ENCODE measurements around the gene KDM2A. TPM values are rescaled to one million over a fixed set of nuclear protein-coding genes. Genes with fewer than 3 reads are reported as not detected.
"Not testable (repeated sequence)": the region's sequence is repeated elsewhere in the genome, so short reads cannot be mapped to it uniquely, and the experiment has no call there.

The KDM2A gene
- total RNA-seq, 1 experiment from 2014 or later, result 122 TPM

DNA sequence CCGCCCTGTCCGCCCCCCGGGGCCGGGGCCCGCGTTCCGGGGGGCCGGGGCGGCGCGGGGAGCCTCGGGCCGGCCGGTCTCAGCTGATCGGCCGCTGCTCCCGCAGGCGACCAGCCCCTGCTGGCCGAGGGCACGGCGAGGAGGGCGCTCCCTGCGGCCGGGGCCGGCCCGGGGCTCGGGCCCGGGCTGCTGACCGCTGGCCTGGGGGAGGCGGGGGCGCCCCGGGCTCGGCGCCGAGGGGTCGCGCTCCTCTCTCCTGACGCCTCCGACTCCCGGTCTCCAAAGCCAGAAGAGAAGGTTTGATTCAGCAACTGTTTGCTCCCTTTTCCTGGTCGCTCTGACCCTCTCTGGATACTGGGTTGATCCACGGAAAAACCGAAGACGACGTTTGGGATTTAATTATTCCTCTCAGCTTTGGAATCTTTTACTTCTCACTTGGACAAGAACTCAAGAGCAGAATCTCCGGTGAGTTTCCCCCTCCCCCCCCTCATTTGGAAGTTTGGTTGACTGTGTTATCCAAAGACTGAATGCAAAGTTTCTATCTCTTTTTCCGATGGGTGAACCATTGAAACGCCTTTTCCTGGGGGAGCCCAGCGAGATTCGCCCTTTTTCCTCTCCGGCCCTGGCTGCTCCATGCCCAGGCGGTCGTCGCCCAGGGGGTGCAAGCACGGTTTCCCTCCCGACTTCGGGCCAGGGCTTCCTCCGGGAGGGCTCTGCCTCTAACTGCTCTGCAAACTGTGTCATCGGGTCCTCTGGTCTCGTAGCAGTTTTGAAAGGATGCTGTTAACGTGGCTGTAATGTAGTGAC lies 725 bp downstream of the KDM2A start:
- Mint-ChIP-seq H3K4me3 (ENCODE audit: unreplicated experiment) (peak overlapping the region; percentile 99), H3K27me3 (ENCODE audit: insufficient read depth, unreplicated experiment) (no peaks in the 10 kb centered on the region), H3K4me1 (ENCODE audit: low read depth, unreplicated experiment) (peaks cover 16% of the 10 kb centered on the region), H3K9me3 (ENCODE audit: unreplicated experiment) (no peaks in the 10 kb centered on the region), H3K36me3 (ENCODE audit: insufficient read depth, unreplicated experiment) (peaks cover 54% of the 10 kb centered on the region), H3K27ac (ENCODE audit: unreplicated experiment) (peak overlapping the region; percentile 96)
- no peaks in the 10 kb centered on the region for H3K36me3 ChIP-seq (ENCODE audit: control insufficient read depth, insufficient read depth, low read length)
- intact Hi-C loops (cut with micrococcal nuclease; ENCODE audit: unreplicated experiment), result loop anchor here (2.0 to 10.0 kb wide), 6 partner anchors 37 to 385 kb away; partner anchors contain the start of genes CDK2AP2, PC and PITPNM1
- ChIA-PET CTCF (interaction anchor here (0.5 to 1.7 kb wide), 26 partner anchors 9 to 561 kb away, joined by 3 to 10 read pairs (median 4); partner anchors contain the start of gene SSH3), POLR2A (interaction anchor here (0.6 to 2.2 kb wide), 7 partner anchors 9 to 169 kb away, joined by 3 to 17 read pairs (median 3); no protein-coding TSS in a partner anchor)
- BruUV-seq (replicated peaks), result no TSS peak
- no peaks in the 10 kb centered on the region for H3K27me3 ChIP-seq (replicated peaks; ENCODE audit: control insufficient read depth, insufficient read depth, low read length)
- H3K9me3 ChIP-seq, result no peaks in the 10 kb centered on the region
- DNase-seq, result peak; percentile 55 to 74
- H3K4me1 ChIP-seq, result peaks cover 50% of the 10 kb centered on the region
- peak overlapping the region; percentile 92 for H3K4me3 ChIP-seq (ENCODE audit: low read depth, low read length)
- TF ChIP-seq, protein P1, sequence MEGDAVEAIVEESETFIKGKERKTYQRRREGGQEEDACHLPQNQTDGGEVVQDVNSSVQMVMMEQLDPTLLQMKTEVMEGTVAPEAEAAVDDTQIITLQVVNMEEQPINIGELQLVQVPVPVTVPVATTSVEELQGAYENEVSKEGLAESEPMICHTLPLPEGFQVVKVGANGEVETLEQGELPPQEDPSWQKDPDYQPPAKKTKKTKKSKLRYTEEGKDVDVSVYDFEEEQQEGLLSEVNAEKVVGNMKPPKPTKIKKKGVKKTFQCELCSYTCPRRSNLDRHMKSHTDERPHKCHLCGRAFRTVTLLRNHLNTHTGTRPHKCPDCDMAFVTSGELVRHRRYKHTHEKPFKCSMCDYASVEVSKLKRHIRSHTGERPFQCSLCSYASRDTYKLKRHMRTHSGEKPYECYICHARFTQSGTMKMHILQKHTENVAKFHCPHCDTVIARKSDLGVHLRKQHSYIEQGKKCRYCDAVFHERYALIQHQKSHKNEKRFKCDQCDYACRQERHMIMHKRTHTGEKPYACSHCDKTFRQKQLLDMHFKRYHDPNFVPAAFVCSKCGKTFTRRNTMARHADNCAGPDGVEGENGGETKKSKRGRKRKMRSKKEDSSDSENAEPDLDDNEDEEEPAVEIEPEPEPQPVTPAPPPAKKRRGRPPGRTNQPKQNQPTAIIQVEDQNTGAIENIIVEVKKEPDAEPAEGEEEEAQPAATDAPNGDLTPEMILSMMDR (IDR thresholded peaks at IDR 0.05; ENCODE audit: insufficient read depth in 1 of 2, low read depth in 1 of 2, low read length in 1 of 2, severe bottlenecking in 1 of 2, unreplicated experiment in 1 of 2), result no peak

DNA sequence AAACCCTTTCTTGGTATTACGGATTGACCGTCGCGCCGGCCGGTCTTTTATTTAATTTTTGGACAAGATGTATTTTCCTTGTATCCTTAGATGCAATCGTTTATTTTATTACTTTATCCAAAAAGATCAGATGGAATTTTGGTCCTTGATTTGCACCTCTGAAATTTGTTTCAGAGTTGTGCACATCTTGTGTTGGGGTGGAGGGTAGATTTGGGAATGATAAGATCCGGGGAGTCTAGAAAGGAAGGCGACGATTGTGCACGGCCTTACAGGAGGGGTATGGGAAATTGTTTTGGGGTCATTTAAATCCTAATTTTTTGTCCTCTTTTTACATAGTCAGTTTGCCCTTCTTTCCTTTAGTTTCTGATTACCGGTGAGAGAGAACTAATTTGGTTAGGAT lies 1.4 kb downstream of the KDM2A start:
- peaks cover 44% of the 10 kb centered on the region for H3K4me1 ChIP-seq
- no peaks in the 10 kb centered on the region for H3K9me3 ChIP-seq
- peaks cover 61% of the 10 kb centered on the region for H3K36me3 Mint-ChIP-seq (ENCODE audit: insufficient read depth, unreplicated experiment)
- intact Hi-C loops (cut with micrococcal nuclease; ENCODE audit: unreplicated experiment), result loop anchor here (2.0 kb wide), 1 partner anchor 162 kb away; the partner anchor contains the start of gene PC
- TF ChIP-seq, protein P1 (IDR thresholded peaks at IDR 0.05; ENCODE audit: insufficient read depth in 1 of 2, low read depth in 1 of 2, low read length in 1 of 2, severe bottlenecking in 1 of 2, unreplicated experiment in 1 of 2), result no peak
- H3K27me3 ChIP-seq (replicated peaks; ENCODE audit: control insufficient read depth, insufficient read depth, low read length), result no peaks in the 10 kb centered on the region
- no peaks in the 10 kb centered on the region for H3K9me3 Mint-ChIP-seq (ENCODE audit: unreplicated experiment)
- H3K36me3 ChIP-seq (ENCODE audit: control insufficient read depth, insufficient read depth, low read length), result no peaks in the 10 kb centered on the region
- peak overlapping the region; percentile 92 for H3K4me3 ChIP-seq (ENCODE audit: low read depth, low read length)
- ChIA-PET CTCF (no interaction called here), POLR2A (interaction anchor here (0.7 kb wide), 1 partner anchor 569 kb away, joined by 3 read pairs; no protein-coding TSS in a partner anchor)
- peaks cover 16% of the 10 kb centered on the region for H3K4me1 Mint-ChIP-seq (ENCODE audit: low read depth, unreplicated experiment)
- peak overlapping the region; percentile 96 for H3K27ac Mint-ChIP-seq (ENCODE audit: unreplicated experiment)
- H3K4me3 Mint-ChIP-seq (ENCODE audit: unreplicated experiment), result peak overlapping the region; percentile 99
- H3K27me3 Mint-ChIP-seq (ENCODE audit: insufficient read depth, unreplicated experiment), result no peaks in the 10 kb centered on the region
- no TSS peak for BruUV-seq (replicated peaks)
- peak in 1 of 2 experiments; percentile 17 for DNase-seq

DNA sequence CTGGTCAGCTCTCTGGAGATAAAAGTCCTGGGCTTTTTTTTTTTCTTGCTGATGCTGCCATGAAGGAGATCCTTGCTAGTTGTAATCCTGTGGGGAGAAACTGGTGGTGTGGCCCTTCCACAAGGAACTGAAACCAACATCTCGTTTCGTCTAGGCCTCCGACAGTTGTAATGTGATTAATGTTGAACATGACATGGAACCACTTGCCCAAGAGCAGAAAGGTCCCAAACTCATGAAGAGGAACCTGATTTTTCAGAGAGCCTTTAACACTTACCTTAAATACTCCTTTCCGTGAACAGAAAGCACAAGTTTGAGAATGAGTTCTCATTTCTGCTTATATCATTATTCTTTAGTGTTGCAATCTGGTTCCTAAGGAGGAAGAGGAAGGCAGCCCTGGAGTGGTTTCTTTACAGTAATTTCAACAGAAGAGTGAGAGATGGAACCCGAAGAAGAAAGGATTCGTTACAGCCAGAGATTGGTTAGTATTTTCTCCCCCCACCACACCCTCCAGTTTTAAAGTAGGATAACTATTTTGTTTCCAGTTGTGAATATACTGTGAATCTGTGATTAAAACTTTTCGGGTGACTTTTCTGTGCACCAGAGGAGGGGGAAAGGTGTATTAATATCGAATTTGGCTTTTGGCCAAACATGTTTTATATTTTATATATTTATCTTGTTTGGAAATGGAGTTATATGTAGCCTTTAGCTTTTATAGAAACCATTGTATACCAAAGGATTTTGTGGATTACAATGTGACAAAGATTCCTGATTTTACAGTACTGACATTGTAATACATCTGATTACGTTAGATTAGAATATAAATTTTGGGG lies 2.0 kb downstream of the KDM2A start:
- H3K9me3 ChIP-seq, result no peaks in the 10 kb centered on the region
- peaks cover 42% of the 10 kb centered on the region for H3K4me1 ChIP-seq
- H3K4me3 Mint-ChIP-seq (ENCODE audit: unreplicated experiment), result peak overlapping the region; percentile 99
- peak overlapping the region; percentile 92 for H3K4me3 ChIP-seq (ENCODE audit: low read depth, low read length)
- no peaks in the 10 kb centered on the region for H3K36me3 ChIP-seq (ENCODE audit: control insufficient read depth, insufficient read depth, low read length)
- no TSS peak for BruUV-seq (replicated peaks)
- peaks cover 67% of the 10 kb centered on the region for H3K36me3 Mint-ChIP-seq (ENCODE audit: insufficient read depth, unreplicated experiment)
- TF ChIP-seq, protein P1 (IDR thresholded peaks at IDR 0.05; ENCODE audit: insufficient read depth in 1 of 2, low read depth in 1 of 2, low read length in 1 of 2, severe bottlenecking in 1 of 2, unreplicated experiment in 1 of 2), result no peak
- H3K27ac Mint-ChIP-seq (ENCODE audit: unreplicated experiment), result peak overlapping the region; percentile 96
- peaks cover 16% of the 10 kb centered on the region for H3K4me1 Mint-ChIP-seq (ENCODE audit: low read depth, unreplicated experiment)
- intact Hi-C loops (cut with micrococcal nuclease; ENCODE audit: unreplicated experiment), result loop anchor here (2.0 kb wide), 1 partner anchor 162 kb away; the partner anchor contains the start of gene PC
- H3K9me3 Mint-ChIP-seq (ENCODE audit: unreplicated experiment), result no peaks in the 10 kb centered on the region
- peak; percentile 20 to 27 for DNase-seq
- CTCF ChIA-PET, result no interaction called here
- no peaks in the 10 kb centered on the region for H3K27me3 Mint-ChIP-seq (ENCODE audit: insufficient read depth, unreplicated experiment)
- POLR2A ChIA-PET, result interaction anchor here (0.7 kb wide), 1 partner anchor 569 kb away, joined by 3 read pairs; no protein-coding TSS in a partner anchor
- no peaks in the 10 kb centered on the region for H3K27me3 ChIP-seq (replicated peaks; ENCODE audit: control insufficient read depth, insufficient read depth, low read length)

DNA sequence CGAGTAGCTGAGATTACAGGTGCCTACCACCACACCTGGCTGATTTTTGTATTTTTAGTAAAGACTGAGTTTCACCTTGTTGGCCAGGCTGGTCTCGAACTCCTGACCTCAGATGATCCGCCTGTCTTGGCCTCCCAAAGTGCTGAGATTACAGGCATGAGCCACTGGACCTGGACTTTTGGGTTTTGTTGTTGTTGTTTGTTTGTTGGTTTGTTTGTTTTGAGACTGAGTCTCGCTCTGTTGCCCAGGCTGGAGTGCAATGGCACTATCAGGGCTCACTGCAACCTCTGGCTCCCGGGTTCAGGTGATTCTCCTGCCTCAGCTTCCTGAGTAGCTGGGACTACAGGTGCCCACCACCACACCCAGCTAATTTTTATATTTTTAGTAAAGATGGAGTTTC lies 4.7 kb downstream of the KDM2A start:
- H3K27me3 Mint-ChIP-seq (ENCODE audit: insufficient read depth, unreplicated experiment); BruUV-seq (replicated peaks); CTCF ChIA-PET; intact Hi-C loops (cut with micrococcal nuclease; ENCODE audit: unreplicated experiment); POLR2A ChIA-PET; H3K27me3 ChIP-seq (replicated peaks; ENCODE audit: control insufficient read depth, insufficient read depth, low read length); H3K9me3 ChIP-seq; H3K36me3 ChIP-seq (ENCODE audit: control insufficient read depth, insufficient read depth, low read length); H3K9me3 Mint-ChIP-seq (ENCODE audit: unreplicated experiment); H3K4me3 ChIP-seq (ENCODE audit: low read depth, low read length): not testable (repeated sequence)
- Mint-ChIP-seq H3K36me3 (ENCODE audit: insufficient read depth, unreplicated experiment) (peaks cover 91% of the 10 kb centered on the region), H3K4me1 (ENCODE audit: low read depth, unreplicated experiment) (peaks cover 18% of the 10 kb centered on the region), H3K4me3 (ENCODE audit: unreplicated experiment) (peak overlapping the region; percentile 36), H3K27ac (ENCODE audit: unreplicated experiment) (peak overlapping the region; percentile 71)
- DNase-seq, result peak in 1 of 2 experiments; percentile 25
- H3K4me1 ChIP-seq, result peaks cover 29% of the 10 kb centered on the region
